T-cell (primary cell): ENCODE data around the gene PCSK1. TPM values are rescaled to one million over a fixed set of nuclear protein-coding genes. Genes with fewer than 3 reads are reported as not detected.
A peak's percentile ranks its signal among the peaks of the same experiment; 100 is the strongest.

Source experiments
- ATAC-seq, 4 experiments: fragments of 200-7000 bp in 3 of 4; fragments of 150-1000 bp in 1 of 4; cut with Tn5 transposase; replicated peaks in 1 of 4; 1 replicate in 3 of 4; 2 replicates in 1 of 4; pipeline ENCODE4 v1.10.0; 2021; ENCODE audit warnings: moderate library complexity in 3 of 4, mild to moderate bottlenecking in 2 of 4, moderate number of reproducible peaks in 1 of 4
- CTCF ChIA-PET, 2 donors: fragments of 300-600 bp; sonication (Branson Sonifier 250); formaldehyde crosslinking; loops; one replicate each; lab custom pipeline; 2022; ENCODE audit warnings: antibody characterized with exemption in 2 of 2; lab: Charles Lee
- POLR2A ChIA-PET, 2 donors: fragments of 300-600 bp; sonication (Branson Sonifier 250); formaldehyde crosslinking; loops; one replicate each; lab custom pipeline; 2022; ENCODE audit warnings: antibody characterized with exemption in 2 of 2; lab: Charles Lee
- DNase-seq, 35 experiments: peaks; one replicate each; pipeline versions ENCODE4 v3.0.0 to v3.0.0-alpha.2; 2013 to 2023
- H3K27ac ChIP-seq: one replicate; pipeline ENCODE4 v1.5.1; 2013; ENCODE audit warnings: low read length
- H3K27me3 ChIP-seq, 2 experiments: replicated peaks in 1 of 2; 1 replicate in 1 of 2; 2 replicates in 1 of 2; pipeline versions ENCODE4 v1.6.1 to v1.7.0; 2013; ENCODE audit warnings: low read length in 1 of 2, mixed read lengths in 1 of 2; ENCODE audit not compliant: control insufficient read depth in 2 of 2, insufficient read depth in 2 of 2; ENCODE audit errors: extremely low read depth in 1 of 2
- H3K36me3 ChIP-seq, 2 donors: 1 replicate in 1 of 2; 2 replicates in 1 of 2; pipeline versions ENCODE4 v1.6.1 to v1.7.0; 2013; ENCODE audit warnings: low read length in 1 of 2; ENCODE audit not compliant: control insufficient read depth in 2 of 2, insufficient read depth in 1 of 2; ENCODE audit errors: extremely low read depth in 1 of 2
- H3K4me1 ChIP-seq, 2 experiments: 1 replicate in 1 of 2; 2 replicates in 1 of 2; pipeline versions ENCODE4 v1.6.1 to v1.7.0; 2013; ENCODE audit warnings: low read length in 2 of 2, mixed read lengths in 1 of 2; ENCODE audit not compliant: insufficient read depth in 2 of 2, control insufficient read depth in 1 of 2; ENCODE audit errors: extremely low read depth in 1 of 2
- H3K4me3 ChIP-seq, 2 donors: 1 replicate in 1 of 2; 2 replicates in 1 of 2; pipeline versions ENCODE4 v1.5.1 to v1.7.0; 2013; ENCODE audit warnings: mild to moderate bottlenecking in 2 of 2, low read length in 1 of 2, moderate library complexity in 1 of 2; ENCODE audit not compliant: control insufficient read depth in 1 of 2; ENCODE audit errors: extremely low read depth in 1 of 2
- H3K9me3 ChIP-seq: 2 replicates; pipeline ENCODE4 v1.7.0; 2013
- H3K27ac Mint-ChIP-seq, 2 donors: one replicate each; pipeline ENCODE4 v1.8.0; 2020 to 2021; ENCODE audit warnings: mild to moderate bottlenecking in 2 of 2, mixed read lengths in 2 of 2
- H3K27me3 Mint-ChIP-seq, 2 donors: one replicate each; pipeline ENCODE4 v1.8.0; 2021 to 2022; ENCODE audit warnings: mixed read lengths in 2 of 2
- H3K36me3 Mint-ChIP-seq: one replicate; pipeline ENCODE4 v1.8.0; 2021; ENCODE audit warnings: mixed read lengths
- H3K4me1 Mint-ChIP-seq, 3 donors: one replicate each; pipeline ENCODE4 v1.8.0; 2020 to 2022; ENCODE audit warnings: mixed read lengths in 3 of 3, mild to moderate bottlenecking in 1 of 3
- H3K4me3 Mint-ChIP-seq, 3 donors: one replicate each; pipeline ENCODE4 v1.8.0; 2020 to 2022; ENCODE audit warnings: mild to moderate bottlenecking in 3 of 3, mixed read lengths in 3 of 3, moderate library complexity in 3 of 3
- H3K9me3 Mint-ChIP-seq, 3 donors: one replicate each; pipeline ENCODE4 v1.8.0; 2020 to 2022; ENCODE audit warnings: mixed read lengths in 3 of 3
- WGBS: methylation state at CpG from one replicate; pipeline ENCODE4 v1.1.5; 2013; ENCODE audit warnings: missing lambda C conversion rate; ENCODE audit not compliant: insufficient coverage; 5-methylcytosine and 5-hydroxymethylcytosine counted together
- total RNA-seq, 35 experiments: library from RNA in 6 of 35; stranded (reverse) in 6 of 35; fragments of 120-200 nt in 1 of 35; gene quantifications; one replicate each; pipeline versions ENCODE4 v1.2.1 to v1.2.4 and lab custom pipeline; 2013 to 2026

PCSK1 gene
- total RNA-seq, 5 donors from 2014 or later (not counting 1 experiment from before 2014, with no cell fraction given), result not detected

DNA sequence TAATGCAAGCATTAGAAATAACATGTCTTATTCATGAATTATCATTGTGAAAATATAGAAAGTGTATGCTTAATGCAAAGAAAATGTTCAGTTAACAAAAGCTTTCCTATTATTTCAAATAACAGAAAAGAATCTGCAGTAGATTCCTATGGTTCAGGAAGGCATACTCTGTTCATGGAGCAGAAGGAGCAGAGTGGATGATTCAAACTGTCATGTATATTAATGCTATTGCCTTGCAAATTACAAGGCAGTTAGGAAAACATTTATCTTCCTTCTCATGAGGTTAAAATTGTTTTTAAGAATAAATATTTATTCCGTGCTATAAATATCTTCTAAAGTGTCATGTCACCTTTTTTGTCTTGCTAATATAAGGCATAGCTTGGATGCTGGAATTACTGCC, 47.5 kb downstream of the PCSK1 start:
- Mint-ChIP-seq H3K27ac (no peak overlapping the region), H3K9me3 (no peaks in the 10 kb centered on the region), H3K27me3 (peaks cover 14 to 21% of the 10 kb centered on the region in 2 donors), H3K4me3 (no peak overlapping the region), H3K36me3 (no peaks in the 10 kb centered on the region), H3K4me1 (peaks cover 0 to 4% (median 0%) of the 10 kb centered on the region in 3 donors)
- Histone ChIP-seq H3K4me3 (no peak overlapping the region), H3K9me3 (no peaks in the 10 kb centered on the region), H3K4me1 (no peaks in the 10 kb centered on the region), H3K27ac (no peak overlapping the region), H3K27me3 (peaks cover 2 to 3% of the 10 kb centered on the region in 2 experiments), H3K36me3 (no peaks in the 10 kb centered on the region)
- ChIA-PET CTCF (interaction anchor here in 1 of 2 donors (0.6 kb wide), 2 partner anchors 28 to 215 kb away, joined by 3 to 5 read pairs; no protein-coding TSS in a partner anchor), POLR2A (no interaction called here)
- no CpG with 5 or more reads among the region's 1 CpG for WGBS
- ATAC-seq, result no peak
- no peak for DNase-seq

DNA sequence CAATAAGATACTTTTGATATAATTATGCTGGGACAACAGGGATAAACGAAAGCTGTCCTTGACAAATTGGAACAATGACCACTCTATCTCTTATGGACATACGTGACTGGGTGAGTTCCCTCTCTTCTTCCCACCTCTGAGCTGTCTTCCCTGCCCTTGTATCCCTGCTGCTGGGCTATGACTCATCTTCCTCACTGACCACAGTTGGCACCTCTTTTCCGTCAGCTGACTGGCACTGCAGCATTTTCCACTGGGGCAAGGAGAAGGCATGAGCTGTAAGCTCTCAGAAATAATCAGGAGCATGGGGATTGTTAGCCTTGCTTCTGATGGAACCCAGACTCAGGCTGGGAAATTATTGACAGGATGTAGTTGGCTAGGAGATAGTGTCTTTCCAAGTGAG, 48.7 kb downstream of the PCSK1 start:
- H3K27me3 Mint-ChIP-seq, result peaks cover 11 to 18% of the 10 kb centered on the region in 2 donors
- WGBS, result 81% methylated on average over 2 of the region's 3 CpGs

DNA sequence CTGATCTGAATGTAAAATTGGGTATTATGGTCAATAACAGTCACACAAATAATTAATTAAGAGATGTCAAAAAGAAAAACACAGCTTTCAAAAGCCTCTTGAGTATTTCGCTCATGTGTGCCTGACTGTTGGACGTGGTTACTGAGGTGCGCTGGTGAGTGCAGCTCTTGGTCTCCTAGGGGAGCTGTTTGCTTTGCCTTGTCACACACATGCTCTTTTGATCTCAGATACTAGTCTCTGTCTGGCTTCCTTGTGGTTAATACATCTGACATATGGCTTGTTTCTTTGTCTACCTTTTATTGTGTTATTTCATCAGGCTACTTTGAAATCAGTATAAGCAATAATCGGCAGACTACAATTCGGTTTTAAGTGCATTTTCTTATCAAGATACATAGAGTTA, 51.5 kb downstream of the PCSK1 start:
- Mint-ChIP-seq H3K27me3 (peaks cover 8 to 13% of the 10 kb centered on the region in 2 donors), H3K27ac (no peak overlapping the region), H3K4me1 (peaks cover 0 to 4% (median 0%) of the 10 kb centered on the region in 3 donors), H3K9me3 (no peaks in the 10 kb centered on the region), H3K36me3 (no peaks in the 10 kb centered on the region), H3K4me3 (no peak overlapping the region)
- ChIA-PET CTCF (no interaction called here), POLR2A (no interaction called here)
- Histone ChIP-seq H3K27me3 (peaks cover 0 to 2% of the 10 kb centered on the region in 2 experiments), H3K36me3 (no peaks in the 10 kb centered on the region), H3K4me1 (no peaks in the 10 kb centered on the region), H3K9me3 (no peaks in the 10 kb centered on the region), H3K4me3 (no peak overlapping the region), H3K27ac (no peak overlapping the region)
- ATAC-seq (peak in 2 of 4 experiments; percentile 48 to 58), DNase-seq (peak in 1 of 35 experiments; percentile 13)
- 15% methylated on average over 2 of the region's 5 CpGs for WGBS

More for the DNA sequence above, 48.7 kb downstream of the PCSK1 start:
- Histone ChIP-seq H3K36me3 (no peaks in the 10 kb centered on the region), H3K4me3 (no peak overlapping the region), H3K27me3 (peaks cover 0 to 2% of the 10 kb centered on the region in 2 experiments), H3K9me3 (no peaks in the 10 kb centered on the region), H3K4me1 (no peaks in the 10 kb centered on the region), H3K27ac (no peak overlapping the region)
- POLR2A ChIA-PET, result interaction anchor here in 1 of 2 donors (0.6 kb wide), 1 partner anchor 1900 kb away, joined by 6 read pairs; no protein-coding TSS in a partner anchor
- Mint-ChIP-seq H3K4me1 (peaks cover 0 to 4% (median 0%) of the 10 kb centered on the region in 3 donors), H3K4me3 (no peak overlapping the region), H3K36me3 (no peaks in the 10 kb centered on the region), H3K9me3 (no peaks in the 10 kb centered on the region), H3K27ac (no peak overlapping the region)
- CTCF ChIA-PET, result no interaction called here
- ATAC-seq, result no peak
- no peak for DNase-seq

DNA sequence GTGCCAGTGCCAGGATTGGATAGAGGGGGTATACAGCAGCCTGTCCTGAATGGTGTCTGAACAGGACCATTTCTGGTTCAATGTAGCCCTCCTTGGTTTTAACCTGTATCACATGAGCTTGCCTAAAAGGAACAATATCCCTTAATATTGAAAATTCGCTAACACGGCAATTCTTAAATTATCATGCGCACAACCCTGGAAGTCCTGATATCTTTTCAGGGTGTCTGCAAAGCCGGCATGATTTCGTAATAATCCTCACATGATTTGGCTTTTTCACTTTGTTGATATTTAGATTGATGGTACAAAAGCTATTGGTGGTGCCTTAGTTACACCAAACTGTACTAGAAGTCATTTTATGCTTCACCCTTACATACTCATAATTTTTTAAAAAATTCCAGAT, 53.2 kb downstream of the PCSK1 start:
- ChIA-PET POLR2A (no interaction called here), CTCF (no interaction called here)
- no peaks in the 10 kb centered on the region for H3K36me3 ChIP-seq
- no peak overlapping the region for H3K27ac Mint-ChIP-seq
- H3K9me3 ChIP-seq, result no peaks in the 10 kb centered on the region
- no peak overlapping the region for H3K27ac ChIP-seq
- WGBS, result no CpG with 5 or more reads among the region's 5 CpGs
- H3K9me3 Mint-ChIP-seq, result no peaks in the 10 kb centered on the region
- no peak for DNase-seq
- no peak for ATAC-seq
- no peak overlapping the region for H3K4me3 ChIP-seq
- no peaks in the 10 kb centered on the region for H3K4me1 ChIP-seq
- H3K36me3 Mint-ChIP-seq, result no peaks in the 10 kb centered on the region
- no peak overlapping the region for H3K4me3 Mint-ChIP-seq
- peaks cover 0 to 2% of the 10 kb centered on the region in 2 experiments for H3K27me3 ChIP-seq
- peaks cover 8 to 10% of the 10 kb centered on the region in 2 donors for H3K27me3 Mint-ChIP-seq
- peaks cover 2 to 7% (median 2%) of the 10 kb centered on the region in 3 donors for H3K4me1 Mint-ChIP-seq

GRCh38 chr5:96377597-96377996, 55.5 kb downstream of the PCSK1 start:
- DNase-seq (no peak), ATAC-seq (no peak)
- Histone ChIP-seq H3K4me3 (no peak overlapping the region), H3K4me1 (no peaks in the 10 kb centered on the region), H3K27me3 (no peaks in the 10 kb centered on the region), H3K36me3 (no peaks in the 10 kb centered on the region), H3K27ac (no peak overlapping the region), H3K9me3 (no peaks in the 10 kb centered on the region)
- Mint-ChIP-seq H3K27ac (no peak overlapping the region), H3K9me3 (no peaks in the 10 kb centered on the region), H3K4me1 (peaks cover 6 to 15% (median 7%) of the 10 kb centered on the region in 3 donors), H3K36me3 (no peaks in the 10 kb centered on the region), H3K4me3 (no peak overlapping the region), H3K27me3 (peaks cover 0 to 16% of the 10 kb centered on the region in 2 donors)
- CTCF ChIA-PET, result no interaction called here
- POLR2A ChIA-PET, result no interaction called here

- H3K27ac Mint-ChIP-seq, result no peak overlapping the region
- no peaks in the 10 kb centered on the region for H3K36me3 Mint-ChIP-seq
- Histone ChIP-seq H3K27ac (no peak overlapping the region), H3K4me3 (no peak overlapping the region), H3K9me3 (no peaks in the 10 kb centered on the region), H3K36me3 (no peaks in the 10 kb centered on the region), H3K4me1 (no peaks in the 10 kb centered on the region), H3K27me3 (no peaks in the 10 kb centered on the region)
- no CpG with 5 or more reads among the region's 2 CpGs for WGBS
- no peaks in the 10 kb centered on the region for H3K9me3 Mint-ChIP-seq
- ChIA-PET CTCF (no interaction called here), POLR2A (no interaction called here)
- peaks cover 6 to 15% (median 7%) of the 10 kb centered on the region in 3 donors for H3K4me1 Mint-ChIP-seq
- H3K27me3 Mint-ChIP-seq, result peaks cover under 1 to 18% of the 10 kb centered on the region in 2 donors
- no peak overlapping the region for H3K4me3 Mint-ChIP-seq
- ATAC-seq (no peak), DNase-seq (no peak)
Measured at GRCh38 chr5:96377167-96377566, 55.9 kb downstream of the PCSK1 start.
